Measurements from ENCODE around the gene CUL1.

DNA sequence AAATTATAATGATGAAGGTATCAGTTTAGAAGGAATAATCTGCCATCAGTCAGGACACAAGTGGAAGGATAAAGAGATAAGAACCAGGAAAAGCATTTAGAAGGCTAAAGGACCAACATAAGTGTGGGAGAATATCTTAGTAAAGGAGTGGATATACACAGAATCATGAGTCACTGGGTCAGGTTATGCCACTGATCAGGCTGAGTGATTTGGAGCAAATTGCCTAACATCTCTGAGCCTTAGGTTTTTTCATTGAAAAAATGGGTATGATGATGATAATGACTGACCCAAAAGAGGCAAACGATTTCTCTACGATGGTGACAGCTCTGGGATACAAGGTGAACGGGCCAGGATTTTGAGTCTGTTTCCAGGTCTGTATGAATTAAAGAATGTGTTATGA lies 2.8 kb upstream of the CUL1 start:
- TF ChIP-seq, protein P1, sequence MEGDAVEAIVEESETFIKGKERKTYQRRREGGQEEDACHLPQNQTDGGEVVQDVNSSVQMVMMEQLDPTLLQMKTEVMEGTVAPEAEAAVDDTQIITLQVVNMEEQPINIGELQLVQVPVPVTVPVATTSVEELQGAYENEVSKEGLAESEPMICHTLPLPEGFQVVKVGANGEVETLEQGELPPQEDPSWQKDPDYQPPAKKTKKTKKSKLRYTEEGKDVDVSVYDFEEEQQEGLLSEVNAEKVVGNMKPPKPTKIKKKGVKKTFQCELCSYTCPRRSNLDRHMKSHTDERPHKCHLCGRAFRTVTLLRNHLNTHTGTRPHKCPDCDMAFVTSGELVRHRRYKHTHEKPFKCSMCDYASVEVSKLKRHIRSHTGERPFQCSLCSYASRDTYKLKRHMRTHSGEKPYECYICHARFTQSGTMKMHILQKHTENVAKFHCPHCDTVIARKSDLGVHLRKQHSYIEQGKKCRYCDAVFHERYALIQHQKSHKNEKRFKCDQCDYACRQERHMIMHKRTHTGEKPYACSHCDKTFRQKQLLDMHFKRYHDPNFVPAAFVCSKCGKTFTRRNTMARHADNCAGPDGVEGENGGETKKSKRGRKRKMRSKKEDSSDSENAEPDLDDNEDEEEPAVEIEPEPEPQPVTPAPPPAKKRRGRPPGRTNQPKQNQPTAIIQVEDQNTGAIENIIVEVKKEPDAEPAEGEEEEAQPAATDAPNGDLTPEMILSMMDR (IDR thresholded peaks at IDR 0.05): no peak
- no peak for TF ChIP-seq EP300 (IDR thresholded peaks at IDR 0.05)
- TF ChIP-seq POLR2AphosphoS5 (IDR thresholded peaks at IDR 0.05): no peak
- TF ChIP-seq POLR2A (IDR thresholded peaks at IDR 0.05): no peak

Data from sigmoid colon (tissue), 4 donors.